ENCODE measurements around the gene SNRPD3.
"Not testable (repeated sequence)": the region's sequence is repeated elsewhere in the genome, so short reads cannot be mapped to it uniquely, and the experiment has no call there.

Gene SNRPD3

GRCh38 chr22:24555165-24556039 lies at the start of gene SNRPD3:
Gene SNRPD3 (plus strand): TSS chr22:24555999. CDS start chr22:24557675, 1,676 bp downstream.
- peak; percentile 96 to 99 for DNase-seq

DNA sequence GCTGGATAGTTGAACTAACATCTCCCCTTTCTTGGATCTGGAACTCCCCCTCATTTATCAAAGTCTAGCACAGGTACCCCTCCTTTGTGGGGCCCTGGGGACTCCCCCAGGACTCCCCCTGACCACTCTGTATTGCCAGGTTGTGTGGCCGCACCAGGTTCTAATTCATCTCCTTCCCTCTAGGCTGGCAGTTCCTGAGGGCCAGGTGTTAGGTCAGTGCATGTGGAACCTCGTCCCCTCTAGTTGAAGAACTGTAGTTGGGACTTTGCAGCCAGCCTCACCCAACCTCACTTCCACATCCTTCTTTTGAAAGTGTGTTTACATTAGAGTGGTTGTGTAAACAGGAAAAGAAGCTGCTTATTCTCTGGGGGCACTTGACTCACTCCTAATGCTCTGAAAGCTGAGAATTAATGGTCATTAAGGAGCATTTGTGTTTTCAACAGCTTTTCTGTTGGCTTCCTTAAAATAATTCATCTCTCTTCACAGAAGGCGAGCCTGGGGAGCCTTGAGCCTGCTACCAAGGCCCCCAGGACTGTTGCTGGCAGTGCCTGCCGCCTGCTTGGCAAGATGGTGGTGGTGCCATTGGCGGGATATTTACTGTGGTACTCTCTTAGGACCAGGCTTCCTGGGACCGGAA lies 48.9 kb upstream of the SNRPD3 start:
- DNase-seq = no peak

- no peak for DNase-seq
Measured at GRCh38 chr22:24507716-24508115, 48.1 kb upstream of the SNRPD3 start.

DNA sequence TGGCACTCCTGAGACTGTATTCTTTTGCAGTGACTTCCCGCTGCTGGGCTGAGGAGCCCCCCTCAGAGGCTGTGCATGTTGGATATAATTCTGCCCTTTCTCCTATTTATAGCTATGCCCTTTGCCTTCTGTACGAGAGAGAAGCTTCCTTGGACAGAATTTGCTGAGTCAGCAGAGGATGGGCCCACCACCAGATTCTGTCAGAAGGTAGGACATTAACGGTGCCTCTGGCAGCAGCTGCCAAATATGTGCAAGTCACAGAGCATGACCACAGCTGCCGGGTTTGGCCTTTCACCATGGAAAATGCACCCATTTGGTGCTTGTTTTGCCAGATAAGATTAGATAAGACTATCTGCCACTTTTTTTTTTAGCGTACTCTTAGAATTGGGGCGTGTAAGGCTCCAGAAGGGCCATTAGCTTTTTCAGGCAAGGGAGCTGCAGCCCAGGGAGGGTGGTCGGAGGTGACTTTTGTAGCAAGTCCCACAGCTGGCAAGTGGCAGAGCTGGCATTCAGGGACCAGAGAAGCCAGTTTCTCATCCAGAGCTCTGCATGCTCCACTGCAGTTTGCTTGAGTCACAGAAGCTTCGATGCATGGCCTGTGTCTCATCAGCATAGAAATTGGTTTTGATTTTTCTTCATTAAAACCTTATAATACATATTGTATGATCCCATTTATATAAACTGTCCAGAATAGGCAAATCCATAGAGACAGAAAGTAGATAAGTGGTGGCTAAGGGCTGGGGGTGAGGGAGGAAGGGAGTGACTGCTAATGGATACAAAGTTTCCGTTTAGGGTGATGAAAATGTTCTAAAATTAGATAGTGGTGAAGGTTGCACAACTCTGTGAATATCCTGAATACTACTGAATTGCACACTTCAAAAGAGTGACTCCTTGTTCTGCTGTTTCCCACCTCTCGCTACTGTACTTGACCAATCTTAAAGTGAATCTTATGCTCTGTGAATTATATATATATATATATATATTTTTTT lies 44.9 kb upstream of the SNRPD3 start:
- DNase-seq = peak in 1 of 2 donors; percentile 82

DNA sequence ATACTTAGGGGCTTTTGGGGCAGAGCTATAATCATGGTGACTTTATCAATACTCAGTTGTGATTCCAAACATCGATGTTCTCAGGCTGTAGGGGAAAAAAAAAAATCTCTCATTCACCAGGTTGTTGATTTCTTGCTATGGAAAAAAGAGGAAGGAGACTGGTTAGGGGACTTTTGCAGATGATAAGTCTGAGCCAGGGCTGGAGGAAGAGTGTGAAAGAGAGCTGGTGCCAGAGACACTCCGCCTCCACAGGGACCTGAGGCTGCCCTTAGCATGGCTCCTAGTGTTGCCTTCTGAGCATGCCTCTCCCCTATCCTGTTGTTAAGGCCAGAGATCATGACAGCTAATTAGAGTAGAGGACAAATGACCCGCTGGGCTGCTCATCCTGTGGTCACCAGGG lies 43.8 kb upstream of the SNRPD3 start:
- peak; percentile 23 to 86 for DNase-seq

GRCh38 chr22:24513378-24514240 lies 42.2 kb upstream of the SNRPD3 start:
- no peak for DNase-seq

DNA sequence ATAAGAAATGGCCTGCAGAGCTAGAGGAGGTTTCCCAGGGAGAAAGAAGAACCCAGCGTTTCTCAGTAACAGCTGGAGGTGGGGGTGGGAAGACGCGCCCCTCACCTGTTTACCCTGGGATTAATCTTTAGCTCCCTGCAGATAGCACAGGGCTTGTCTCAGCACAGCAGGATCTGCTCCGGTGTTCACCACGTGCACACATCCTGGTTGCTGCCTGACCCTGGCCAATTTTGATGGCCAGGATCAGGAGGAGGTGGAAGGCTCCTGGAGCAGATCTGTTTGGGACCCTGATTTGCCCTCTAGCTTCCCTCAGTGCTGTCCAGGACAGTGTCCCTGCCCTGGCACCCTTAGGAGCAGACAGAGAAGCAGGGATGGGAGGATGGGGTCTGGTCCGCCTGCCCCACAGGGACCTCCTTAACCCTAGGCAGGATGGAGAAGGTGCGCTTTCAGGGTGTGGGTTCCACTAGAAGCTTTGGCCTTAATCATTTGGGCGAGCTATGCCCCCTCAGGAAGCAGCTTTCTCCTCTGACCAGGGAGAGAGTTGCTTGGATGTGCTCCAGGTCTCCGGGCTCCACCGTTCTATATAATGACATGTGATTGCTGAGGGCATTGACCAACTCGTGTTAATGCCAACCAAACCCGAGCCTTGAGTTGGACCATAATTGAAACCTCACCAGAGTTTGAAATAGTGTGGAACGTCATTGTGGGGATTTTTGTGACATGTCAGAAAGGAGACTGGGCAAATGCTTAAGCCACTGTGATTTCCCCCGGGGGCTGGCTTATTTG lies 41.4 kb upstream of the SNRPD3 start:
- DNase-seq = no peak

DNA sequence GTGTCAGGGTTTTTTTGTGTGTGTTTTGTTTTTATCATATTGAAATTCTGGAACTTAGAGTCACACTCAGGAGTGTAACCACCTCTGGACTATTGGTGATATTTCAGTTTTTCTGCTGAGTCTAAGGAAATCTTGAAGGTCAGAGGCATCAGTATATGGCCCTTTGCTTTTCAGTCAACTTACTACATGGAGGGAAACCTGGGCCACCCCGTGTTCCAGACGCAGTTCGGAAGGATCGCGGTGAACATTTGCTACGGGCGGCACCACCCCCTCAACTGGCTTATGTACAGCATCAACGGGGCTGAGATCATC lies 40.8 kb upstream of the SNRPD3 start:
- no peak for DNase-seq

- DNase-seq = peak in 1 of 2 donors; percentile 29
Measured at GRCh38 chr22:24516301-24516737, 39.5 kb upstream of the SNRPD3 start.

DNA sequence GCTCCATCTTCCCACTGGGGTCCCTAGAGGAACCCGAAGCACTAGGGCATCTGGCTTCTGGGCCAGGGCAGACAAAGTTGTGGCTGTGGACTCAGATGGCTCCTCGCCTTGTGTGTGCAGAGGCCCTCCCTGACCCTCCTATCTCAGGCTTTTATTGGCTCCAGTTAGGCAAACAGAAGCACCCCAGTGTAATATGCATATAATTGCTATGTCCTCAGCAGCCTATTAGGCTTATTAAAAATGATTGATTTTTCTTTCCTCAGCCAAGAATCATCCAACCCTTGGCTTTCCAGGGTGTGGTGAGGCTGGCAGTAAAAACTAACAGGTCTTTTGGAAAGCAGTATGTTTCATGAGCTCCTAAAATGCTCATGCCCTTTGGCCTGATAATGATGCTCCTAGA lies 38.4 kb upstream of the SNRPD3 start:
- DNase-seq = no peak

- no peak for DNase-seq
Measured at GRCh38 chr22:24518228-24518627, 37.6 kb upstream of the SNRPD3 start.

DNA sequence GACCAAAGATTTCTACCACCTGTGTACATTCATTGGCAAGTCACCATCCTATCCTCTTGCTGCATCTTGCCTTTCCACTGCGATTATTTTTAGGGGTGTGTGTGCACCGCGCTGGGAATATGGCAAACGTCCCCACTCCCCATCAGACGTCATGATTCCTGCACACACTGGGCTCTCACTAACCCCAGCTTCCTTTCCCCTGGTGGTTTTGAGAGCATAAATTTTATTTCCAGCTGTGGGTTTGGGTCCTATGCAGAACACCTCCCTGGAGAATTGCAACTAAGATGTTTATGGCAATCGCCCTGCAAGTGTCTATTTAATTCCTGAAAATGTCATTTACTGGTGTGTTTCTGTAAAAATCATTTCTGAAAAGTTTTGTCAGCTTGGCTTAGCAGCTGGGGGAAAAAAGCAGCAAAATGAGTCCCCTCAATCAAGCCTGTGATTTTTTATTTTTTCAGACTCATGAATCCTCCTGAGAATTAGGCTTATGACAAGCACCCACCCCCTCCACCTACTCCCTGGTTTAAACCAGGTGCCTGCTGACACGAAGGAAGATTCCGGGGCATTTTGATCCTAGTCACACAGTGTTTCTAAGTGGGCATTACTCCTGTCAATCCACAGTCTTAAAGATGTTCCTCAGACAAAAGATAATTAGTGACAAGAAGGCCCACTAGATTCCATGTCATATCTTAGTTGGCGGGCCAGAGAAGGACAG lies 36.9 kb upstream of the SNRPD3 start:
- DNase-seq = no peak

DNA sequence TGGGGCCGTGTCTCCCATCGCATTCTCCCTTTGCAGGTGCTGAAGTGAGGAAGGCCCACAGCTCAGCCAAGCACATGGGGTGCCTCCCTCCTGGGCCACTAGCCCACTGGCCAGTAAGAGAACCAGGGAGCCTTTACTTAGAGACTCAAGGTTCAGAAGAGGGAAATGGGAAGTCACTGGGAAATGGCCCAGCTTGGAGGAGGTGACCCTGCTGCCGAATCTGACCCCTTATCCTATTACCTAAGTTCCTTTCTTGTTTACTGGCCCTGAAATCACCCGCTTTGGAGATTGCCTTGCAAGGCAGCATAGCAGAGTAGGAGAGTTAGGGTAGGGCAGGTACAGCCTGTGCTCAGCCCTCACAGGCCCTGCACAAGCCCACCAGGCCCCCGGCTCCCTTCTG lies 36.3 kb upstream of the SNRPD3 start:
- no peak for DNase-seq

DNA sequence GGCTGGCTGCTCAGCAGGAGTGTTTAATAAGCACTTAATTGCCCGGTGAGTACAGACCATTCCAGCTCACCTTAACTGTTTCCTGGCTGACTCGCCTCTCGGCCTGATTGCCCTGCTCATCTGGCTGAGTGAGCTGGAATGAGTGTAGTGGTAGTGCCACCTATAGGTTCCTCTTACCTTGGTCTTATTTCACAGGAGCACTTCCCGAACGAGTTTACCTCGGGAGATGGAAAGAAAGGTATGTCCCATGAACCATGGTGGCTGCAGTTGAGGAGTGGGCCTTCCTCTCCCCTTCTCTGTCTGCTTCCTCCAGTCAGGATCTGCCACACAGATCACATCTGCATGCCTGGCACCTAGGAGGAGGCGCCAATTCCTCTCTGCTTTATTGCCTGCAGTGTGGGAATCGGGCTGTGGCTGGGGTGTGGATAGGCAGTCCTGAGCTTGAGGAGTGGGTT lies 34.0 kb upstream of the SNRPD3 start:
- peak in 1 of 2 donors; percentile 30 for DNase-seq

- DNase-seq = no peak
Measured at GRCh38 chr22:24523873-24524272, 31.9 kb upstream of the SNRPD3 start.

DNA sequence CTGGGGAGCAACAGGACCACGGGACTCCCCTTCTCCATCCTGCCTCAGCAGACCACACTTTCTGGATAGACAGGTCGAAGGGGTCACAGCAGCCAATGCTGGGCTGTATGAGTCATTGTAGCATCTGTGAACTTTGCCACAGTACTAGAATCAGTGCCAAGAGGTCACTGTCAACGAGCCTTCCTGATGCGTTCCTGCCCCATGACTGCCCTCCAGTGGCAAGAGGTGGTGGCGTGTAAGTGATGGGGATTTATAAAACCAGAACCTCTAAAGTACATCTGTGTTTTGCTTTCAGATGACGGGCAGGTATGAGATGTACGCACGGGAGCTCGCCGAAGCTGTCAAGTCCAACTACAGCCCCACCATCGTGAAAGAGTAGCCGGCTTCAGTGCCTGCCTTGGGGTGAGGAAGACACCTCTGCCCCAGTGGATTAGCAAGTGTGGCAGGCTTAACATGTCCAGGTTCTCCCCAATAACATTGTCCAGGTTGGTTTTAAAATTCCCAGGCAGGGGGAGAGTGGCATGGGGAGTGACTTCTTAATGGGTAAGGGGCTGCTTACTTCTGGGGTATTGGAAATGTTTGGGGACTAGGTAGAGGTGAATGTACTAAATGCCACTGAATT lies 30.3 kb upstream of the SNRPD3 start:
- peak; percentile 55 to 90 for DNase-seq

DNA sequence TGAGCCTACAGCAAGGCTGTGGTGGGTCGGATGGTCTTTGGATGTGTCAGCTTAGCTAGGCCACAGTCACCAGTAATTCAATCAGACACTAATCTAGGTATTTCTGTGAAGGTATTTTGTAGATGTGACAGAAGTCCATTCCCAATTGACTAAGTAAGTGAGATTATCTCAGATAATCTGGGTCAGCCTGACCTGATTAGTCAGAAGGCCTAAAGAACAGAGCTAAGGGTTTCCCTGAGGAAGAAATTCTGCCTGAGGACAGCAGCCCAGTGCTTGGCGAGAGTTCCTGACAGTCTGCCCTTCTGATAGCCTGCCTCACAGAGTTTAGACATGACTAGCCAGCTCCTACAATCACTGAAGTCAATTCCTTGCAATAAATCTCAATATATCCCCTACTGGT lies 29.6 kb upstream of the SNRPD3 start:
- no peak for DNase-seq

DNA sequence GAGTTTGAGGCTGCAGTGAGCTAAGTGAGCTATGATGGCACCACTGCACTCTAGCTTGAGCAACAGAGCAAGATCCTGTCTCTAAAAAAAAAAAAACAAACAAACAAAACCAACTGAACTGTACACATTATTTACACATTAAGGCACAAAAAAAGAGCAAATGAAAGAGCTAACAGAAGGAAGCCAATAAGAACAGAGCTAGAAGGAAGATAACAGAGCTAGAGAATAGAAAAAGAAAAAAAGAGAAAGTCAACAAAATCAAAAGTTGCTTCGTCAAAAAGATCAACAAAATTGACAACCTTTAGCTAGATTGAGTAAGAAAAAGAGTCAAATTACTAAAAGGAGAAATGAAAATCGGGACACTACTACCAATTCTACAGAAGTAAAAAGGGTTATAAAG lies 25.9 kb upstream of the SNRPD3 start:
- no peak for DNase-seq

DNA sequence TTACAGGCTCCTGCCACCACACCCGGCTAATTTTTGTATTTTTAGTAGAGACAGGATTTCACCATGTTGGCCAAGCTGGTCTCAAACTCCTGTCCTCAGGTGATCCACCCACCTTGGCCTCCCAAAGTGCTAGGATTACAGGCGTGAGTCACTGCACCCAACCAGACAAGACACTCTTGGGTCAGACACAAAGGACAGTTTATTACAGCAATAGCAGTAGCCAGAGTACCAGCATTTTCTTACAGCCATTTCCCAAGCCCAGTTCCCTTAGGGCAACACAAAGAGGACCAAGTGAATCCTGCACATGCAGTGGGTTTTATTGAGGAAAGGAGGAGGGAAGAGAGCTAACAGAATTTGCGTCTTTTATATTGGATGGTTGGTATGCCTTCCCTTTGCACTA lies 24.8 kb upstream of the SNRPD3 start:
- not testable (repeated sequence) for DNase-seq

GRCh38 chr22:24532075-24532474 lies 23.7 kb upstream of the SNRPD3 start:
- DNase-seq = no peak
